Forelimb muscle (tissue), 1 donor: ENCODE results near the gene DNAJB13. TPM values are rescaled to one million over a fixed set of nuclear protein-coding genes. Genes with fewer than 3 reads are reported as not detected.

Experiments
- DNase-seq: peaks from one replicate; pipeline ENCODE4 v3.0.0-alpha.2; 2013; ENCODE audit warnings: low read depth
- polyA plus RNA-seq: library from polyadenylated mRNA; unstranded; fragments of 120-200 nt; gene quantifications from one replicate; pipeline ENCODE4 v1.2.1, GENCODE V29; 2013; ENCODE audit not compliant: insufficient read length

DNAJB13 gene
- polyA plus RNA-seq, 1 donor = 0.35 TPM

DNA sequence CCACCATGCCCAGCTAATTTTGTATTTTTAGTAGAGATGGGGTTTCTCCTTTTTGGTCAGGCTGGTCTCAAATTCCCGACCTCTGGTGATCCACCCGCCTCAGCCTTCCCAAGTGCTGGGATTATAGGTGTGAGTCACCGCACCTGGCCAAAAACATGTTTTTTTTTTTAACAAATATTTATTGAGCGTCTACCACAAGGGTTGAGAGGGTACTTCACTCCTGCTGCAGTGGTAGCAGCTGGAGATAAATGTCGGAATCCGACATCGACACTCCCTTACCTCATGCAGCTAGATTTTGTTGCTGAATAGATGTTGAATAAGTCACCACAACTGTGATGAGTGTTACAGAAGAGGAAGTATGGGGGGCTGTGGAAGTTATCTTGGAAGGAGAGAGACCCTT is 971 bp downstream of the DNAJB13 start:
- DNase-seq = no peak

- DNase-seq = no peak
Measured at GRCh38 chr11:73956876-73957653, 6.2 kb downstream of the DNAJB13 start.

DNA sequence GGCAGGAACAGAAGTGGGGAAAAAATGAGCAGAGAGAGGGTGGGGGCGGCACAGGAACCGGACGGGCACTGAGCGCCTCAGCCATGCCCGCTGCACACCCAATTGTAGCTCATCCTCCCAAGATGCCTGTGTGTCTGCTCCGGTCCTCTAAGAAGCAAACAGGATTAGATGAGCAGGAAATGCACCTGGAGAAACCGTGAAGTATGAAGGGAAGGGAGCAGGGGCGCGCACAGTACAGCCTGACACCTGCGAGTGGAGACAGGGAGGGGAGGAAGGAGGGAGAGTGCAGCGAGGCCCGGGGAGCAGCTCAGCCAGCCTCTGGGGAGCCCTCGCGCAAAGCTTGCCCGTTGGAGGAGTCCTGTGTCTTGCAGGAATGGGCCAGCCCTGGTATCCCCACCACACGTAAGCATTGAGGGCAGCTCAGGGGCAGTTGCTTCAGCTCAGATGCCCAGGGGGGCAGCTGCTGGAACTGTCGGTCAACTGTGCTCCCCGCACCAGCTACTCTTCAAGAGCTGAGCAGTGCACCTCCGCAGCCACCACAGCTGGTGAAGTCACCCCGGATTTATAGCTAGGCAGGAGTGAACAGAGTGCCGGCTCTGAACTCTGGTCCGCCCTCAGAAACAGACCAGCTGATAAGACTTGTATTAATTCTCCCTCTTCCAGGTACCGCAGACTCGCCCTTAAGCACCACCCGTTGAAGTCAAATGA is 7.0 kb downstream of the DNAJB13 start:
- no peak for DNase-seq

DNA sequence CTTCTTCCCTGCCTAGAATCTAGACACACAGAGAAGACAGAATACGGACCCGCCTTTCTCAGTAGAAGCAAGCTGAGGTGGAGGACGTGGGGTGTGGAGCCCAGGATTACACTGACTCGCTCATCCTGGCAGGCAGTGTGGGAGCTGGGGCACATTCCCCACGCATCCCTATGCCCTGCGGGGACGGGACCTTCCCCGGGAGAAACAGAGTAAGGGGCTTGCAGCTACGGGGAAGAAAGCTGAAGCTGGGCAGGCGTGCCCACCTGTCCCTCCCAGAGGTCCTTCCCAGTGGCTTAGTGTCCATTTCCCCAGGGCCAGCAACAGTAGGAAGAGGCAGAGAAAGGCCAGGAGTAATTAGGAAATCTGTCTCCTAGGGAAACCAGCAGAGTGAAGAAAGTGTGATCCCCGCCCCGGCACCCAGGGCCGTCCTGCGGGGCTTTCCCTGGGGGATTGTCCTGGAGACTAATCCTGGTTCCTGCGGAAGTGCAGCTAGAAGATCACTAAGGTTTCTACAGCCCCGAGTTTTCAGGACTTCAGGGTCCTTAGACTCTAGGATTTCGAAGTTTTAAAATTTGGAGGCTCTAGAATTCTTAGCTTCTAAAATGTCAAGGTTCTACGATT is 7.8 kb downstream of the DNAJB13 start:
- DNase-seq = no peak

GRCh38 chr11:73961321-73961720 is 10.5 kb downstream of the DNAJB13 start:
- no peak for DNase-seq

DNA sequence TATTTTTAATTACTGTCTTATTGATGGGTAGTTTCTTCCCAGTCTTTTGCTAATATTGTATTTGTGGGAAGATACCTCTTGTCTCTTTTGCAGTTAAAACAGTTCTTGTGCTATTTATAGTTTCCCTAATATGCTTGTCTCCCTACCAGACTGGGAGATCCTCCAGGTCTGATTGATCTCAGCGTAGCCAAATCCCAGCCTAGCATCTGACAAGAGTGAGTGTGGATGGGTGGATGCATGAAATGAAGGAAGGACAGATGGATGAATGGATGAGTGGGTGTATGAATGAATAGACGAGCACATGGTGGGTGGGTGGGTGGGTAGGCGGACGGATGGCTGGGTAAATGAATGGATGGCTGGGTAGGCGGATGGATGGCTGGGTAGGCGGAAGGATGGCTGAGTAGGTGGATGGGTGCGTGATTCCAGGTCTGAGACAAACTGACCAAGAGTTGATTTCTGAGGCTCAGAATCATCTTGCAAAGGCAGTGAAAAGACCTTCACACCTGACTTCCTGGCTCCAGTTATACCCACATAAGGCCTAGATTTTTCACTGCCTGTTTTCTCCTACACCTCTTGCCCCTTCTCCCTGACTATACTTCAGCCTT is 11.4 kb downstream of the DNAJB13 start:
- no peak for DNase-seq

GRCh38 chr11:73963861-73964260 is 13.0 kb downstream of the DNAJB13 start:
- DNase-seq = no peak

- DNase-seq = no peak
Measured at GRCh38 chr11:73965076-73965763, 14.4 kb downstream of the DNAJB13 start.

DNA sequence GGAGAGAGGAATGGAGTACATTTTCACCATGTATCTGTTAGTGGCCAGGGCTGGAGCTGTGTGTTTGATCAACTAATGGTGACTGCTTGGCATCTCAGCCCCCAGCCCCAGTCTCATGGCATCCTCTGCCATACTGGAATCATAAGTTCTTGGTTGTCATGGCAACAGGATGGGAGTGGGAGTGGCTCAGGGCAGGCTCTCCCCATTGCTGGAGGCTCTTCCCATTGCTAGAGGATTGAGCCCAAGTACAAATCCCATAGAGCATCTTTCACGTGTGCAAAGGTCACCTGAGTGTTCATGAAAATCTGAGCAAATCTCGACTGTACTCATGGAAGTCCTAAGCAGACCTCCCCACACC is 14.9 kb downstream of the DNAJB13 start:
- DNase-seq = no peak

GRCh38 chr11:73968356-73968966 is 17.6 kb downstream of the DNAJB13 start:
- no peak for DNase-seq

- DNase-seq = no peak
Measured at GRCh38 chr11:73969091-73969490, 18.3 kb downstream of the DNAJB13 start.

GRCh38 chr11:73969991-73970800 is 19.4 kb downstream of the DNAJB13 start:
- no peak for DNase-seq

DNA sequence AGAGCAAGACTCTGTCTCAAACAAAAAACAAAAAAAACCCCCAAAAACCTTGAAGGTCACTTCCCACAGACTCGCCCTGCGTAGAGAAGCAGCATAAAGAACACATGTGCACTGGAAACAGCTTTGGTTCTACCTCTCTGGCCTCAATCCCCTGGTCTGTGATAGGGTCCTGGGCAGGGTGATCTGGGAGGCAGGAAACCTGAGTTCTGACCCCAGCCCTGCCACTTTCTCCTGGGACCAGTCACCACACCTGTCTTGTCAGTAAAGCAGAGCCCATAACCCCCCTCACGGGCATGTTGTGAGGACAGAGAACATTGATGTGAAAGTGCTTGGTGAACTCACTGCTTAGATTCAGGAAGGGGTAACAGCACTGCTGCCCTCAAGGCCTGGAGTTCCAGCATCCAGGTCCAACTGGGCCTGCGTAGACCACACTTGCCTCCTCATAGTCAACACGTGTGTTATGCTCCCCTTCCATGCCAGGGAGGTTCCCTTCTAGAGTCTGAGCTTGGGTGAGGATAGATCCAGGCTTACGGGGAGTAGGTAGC is 20.4 kb downstream of the DNAJB13 start:
- no peak for DNase-seq

DNA sequence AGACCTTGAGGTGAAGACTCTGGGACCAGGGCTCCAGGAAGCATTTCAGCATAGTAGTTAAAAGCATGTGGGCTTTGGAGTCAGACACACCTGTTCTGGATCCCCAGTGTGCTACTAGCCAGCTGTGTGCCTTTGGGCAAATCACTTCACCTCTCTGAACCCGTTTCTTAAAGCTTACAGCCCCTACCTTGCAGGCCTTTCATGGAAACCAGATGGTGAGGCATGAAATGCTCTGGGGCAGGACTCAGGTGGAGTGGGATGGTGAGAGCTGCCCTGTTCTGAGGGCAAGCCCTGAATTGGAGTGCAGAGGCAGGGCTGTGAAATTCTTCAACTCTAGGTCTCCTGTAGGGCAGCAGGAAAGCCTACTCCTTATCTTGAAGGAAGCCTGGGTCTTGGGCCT is 21.4 kb downstream of the DNAJB13 start:
- no peak for DNase-seq

- no peak for DNase-seq
Measured at GRCh38 chr11:73972620-73973449, 22.0 kb downstream of the DNAJB13 start.

DNA sequence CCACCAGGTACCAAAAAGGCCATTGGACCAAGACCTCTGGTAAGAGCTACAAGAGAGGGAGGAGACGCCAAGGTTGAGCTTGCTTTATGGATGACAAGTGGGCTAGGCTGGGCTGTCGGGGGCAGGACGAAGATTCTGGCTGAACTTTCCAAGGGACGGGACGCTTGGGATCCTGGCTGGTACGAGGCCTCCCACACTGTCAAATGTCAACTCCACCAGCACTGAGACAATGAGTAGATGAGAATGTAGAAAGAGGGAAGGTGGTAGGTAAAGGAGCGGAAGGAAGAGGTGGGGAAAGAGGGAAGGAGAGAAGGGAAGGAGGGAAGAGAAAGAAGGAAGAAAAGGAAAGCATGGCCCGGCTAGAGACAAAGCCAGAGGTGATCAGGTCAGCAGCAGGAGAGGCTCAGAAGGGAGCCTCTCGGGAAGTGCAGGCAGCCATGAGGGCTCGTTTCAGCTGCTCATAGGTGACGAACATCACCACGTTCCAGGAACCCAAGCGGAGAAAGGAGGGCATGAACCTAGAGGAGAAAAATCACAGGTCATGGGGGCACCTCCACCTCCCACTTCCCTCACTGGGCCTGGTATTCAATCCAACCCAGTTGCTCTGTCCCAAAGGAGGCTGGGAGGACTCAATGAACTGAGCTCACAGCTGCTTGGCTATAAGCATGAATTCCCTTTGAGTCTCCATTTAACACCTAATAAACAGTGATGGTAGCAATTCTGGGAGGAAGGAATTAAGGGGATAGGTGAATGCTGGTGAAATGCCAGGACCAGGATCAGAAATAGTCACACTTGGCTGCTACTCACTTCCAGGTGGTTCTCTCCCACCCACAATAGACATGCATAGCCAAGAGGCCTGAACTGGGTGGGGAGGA is 24.0 kb downstream of the DNAJB13 start:
- DNase-seq = no peak

GRCh38 chr11:73975479-73975757 is 24.6 kb downstream of the DNAJB13 start:
- no peak for DNase-seq

GRCh38 chr11:73976451-73977151 is 25.8 kb downstream of the DNAJB13 start:
- no peak for DNase-seq
